NCI-H526 treated with DMSO at 0.1 percent for 48 hours (cell line): ENCODE measurements around the gene MARK4.

ENCODE experiments used
- DNase-seq: peaks from one replicate; lab custom pipeline; 2025; lab: John Stamatoyannopoulos, UW

Gene MARK4

GRCh38 chr19:45340232-45340898, 89.3 kb downstream of the MARK4 start, which contains the start of gene KLC3:
Gene KLC3, plus strand, starts transcription at chr19:45340750. Its CDS starts 4,792 bp downstream, at chr19:45345542.
- peak; percentile 29 for DNase-seq

GRCh38 chr19:45340899-45341453, 89.9 kb downstream of the MARK4 start:
- no peak for DNase-seq

- no peak for DNase-seq
These were observed 91.8 kb downstream of the MARK4 start for GRCh38 chr19:45342911-45343310.

DNA sequence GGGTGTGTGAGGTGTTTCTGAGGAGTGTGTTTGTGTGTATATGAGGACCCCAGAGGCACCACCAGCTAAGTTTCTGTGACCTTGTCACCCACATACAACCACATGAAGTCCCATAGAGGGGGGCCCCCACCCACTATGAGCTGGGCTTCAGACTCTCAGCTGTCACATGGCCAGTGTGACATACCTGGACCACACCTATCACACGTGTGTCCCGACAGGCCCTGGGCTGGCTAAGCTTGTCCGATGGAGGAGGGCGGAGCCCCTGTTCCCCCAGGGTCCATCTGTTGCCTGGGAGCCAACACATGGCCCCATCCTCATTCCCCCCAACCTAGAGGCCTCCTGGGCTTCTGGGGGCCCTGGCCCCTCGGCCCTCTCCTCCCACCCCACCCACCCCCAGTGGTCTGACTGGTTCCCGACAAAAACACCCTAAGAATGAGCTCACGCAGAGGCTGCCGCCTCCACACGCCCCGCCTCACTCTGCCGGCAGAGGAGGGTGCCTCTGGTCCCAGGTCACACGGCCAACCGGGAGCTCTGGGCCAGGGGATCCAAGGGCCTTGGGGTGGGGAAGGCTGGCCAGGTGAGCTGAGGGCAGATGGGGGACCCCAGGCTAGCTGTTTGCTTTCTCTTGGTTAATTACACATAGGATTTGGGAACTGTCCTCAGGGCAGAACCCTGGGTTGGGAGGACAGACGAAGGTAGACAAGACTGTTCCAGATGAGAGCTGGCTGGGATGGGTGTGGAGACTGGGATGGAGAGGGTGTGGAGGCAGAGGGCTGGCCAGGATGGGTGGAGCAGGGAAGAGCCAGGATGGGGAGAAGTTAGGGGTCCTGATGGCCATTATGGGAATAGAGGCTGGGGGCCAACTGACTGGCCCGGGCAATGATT, 93.8 kb downstream of the MARK4 start:
- DNase-seq: no peak

GRCh38 chr19:45345506-45345860, 94.4 kb downstream of the MARK4 start:
- no peak for DNase-seq

DNA sequence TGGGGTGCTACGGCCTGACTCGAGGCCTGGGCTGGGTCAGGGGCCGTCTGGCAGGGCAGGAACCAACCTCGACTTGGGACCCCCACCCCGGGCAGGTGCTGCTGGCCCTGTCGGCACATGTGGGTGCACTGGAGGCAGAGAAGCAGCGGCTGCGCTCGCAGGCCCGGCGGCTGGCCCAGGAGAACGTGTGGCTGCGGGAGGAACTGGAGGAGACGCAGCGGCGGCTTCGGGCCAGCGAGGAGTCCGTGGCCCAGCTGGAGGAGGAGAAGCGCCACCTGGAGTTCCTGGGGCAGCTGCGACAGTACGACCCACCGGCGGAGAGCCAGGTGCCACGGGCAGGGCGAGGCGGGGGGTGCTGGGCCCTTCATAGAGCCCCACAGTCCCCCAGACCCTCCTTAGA, 95.4 kb downstream of the MARK4 start:
- DNase-seq: peak; percentile 16

DNA sequence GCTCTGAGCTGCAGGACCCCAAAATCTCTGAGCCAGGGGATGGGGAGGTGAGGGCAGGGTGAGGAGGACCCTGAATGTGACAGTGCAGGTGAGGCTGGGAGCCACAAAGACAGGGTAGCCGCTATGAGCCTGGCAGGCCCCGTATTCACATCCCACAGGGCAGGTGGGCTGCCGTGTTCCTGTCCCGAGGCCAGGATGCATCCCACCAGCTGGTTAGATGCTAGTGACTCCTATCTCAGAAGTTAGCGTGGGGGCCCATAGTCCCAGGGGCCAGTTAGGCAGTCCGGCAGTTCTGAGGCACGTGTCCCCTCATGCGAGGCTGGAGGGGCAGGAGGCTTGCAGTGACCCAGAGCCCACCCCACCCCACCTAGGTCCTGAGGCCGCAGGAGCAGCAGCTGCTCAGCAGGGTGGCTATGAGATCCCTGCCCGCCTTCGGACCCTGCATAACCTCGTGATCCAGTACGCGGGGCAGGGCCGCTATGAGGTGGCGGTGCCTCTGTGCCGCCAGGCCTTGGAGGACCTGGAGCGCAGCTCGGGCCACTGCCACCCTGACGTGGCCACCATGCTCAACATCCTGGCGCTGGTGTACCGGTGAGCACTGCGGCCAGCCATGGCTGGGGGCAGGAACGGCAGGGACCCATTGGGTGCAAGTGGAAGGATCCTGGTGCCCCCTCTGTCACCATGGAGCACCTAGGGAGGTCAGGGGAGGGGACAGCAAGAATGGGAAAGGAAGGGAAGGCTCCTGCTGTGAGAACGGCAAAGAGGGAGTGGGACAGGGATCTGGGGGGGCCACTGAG, 96.7 kb downstream of the MARK4 start:
- no peak for DNase-seq

DNA sequence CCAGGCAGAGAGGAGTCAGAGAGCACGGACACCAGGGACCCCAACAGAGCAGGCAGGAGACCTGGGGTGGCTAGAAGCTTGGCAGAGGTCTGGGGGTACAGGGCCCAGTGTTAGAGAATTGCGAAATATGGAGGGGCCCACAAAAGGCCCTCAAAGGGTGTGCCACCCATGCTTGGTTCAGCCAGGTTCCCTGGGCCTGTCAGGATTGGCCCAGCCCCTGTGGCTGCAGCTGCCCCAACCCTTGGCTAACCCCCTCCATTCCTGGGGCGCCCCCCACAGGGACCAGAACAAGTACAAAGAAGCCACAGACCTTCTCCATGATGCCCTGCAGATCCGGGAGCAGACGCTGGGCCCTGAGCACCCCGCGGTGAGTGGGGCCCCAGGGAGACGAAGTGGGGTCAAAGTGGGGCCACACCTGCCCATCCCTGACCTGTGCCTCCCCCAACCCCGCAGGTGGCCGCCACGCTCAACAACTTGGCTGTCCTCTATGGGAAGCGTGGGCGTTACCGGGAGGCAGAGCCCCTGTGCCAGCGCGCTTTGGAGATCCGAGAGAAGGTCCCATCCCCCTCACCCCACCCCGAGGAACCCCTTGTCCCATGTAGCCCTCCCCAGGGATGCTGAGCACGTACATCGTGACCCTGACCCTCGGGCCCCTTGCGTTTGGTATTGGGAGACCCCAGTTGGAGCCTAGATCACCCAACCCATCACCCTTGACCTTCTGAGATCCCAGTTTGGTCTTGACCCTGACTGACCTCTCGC, 97.5 kb downstream of the MARK4 start:
- DNase-seq: no peak

DNA sequence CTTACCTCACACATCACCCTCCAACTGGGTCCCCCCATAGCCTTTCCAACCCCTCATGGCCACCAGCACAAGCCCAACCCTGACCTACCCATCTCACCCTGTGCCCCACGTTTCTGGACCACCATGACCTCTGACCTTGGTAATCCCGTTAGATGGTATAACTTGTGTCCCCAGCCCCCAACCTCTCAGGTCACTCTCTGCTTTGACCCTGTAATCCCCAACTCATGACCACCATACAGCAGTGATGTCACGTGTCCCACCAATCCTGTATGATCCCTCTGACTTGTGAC, 98.0 kb downstream of the MARK4 start:
- no peak for DNase-seq

DNA sequence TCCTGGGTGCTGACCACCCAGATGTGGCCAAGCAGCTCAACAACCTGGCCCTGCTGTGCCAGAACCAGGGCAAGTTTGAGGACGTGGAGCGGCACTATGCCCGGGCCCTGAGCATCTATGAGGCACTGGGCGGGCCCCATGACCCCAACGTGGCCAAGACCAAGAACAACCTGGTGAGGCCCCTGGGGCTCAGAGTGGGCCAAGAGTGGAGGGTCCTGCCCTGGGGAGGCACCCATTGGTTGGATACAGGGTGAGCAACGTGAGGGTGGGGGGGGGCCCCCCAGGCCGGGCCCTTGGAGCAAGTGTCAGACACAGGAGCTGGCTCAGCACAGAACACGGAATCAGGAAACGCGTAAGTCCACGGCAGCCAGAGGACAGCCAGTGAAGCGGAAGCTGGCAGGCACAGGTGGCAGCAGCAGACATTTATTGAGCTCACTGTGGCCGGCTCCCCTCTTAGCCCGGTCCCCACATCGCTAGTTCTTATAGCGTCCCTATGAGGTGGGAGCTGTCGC, 98.4 kb downstream of the MARK4 start:
- no peak for DNase-seq

GRCh38 chr19:45350477-45351058, 99.5 kb downstream of the MARK4 start:
- no peak for DNase-seq

- DNase-seq: no peak
These were observed 100.4 kb downstream of the MARK4 start for GRCh38 chr19:45351401-45351952.

DNA sequence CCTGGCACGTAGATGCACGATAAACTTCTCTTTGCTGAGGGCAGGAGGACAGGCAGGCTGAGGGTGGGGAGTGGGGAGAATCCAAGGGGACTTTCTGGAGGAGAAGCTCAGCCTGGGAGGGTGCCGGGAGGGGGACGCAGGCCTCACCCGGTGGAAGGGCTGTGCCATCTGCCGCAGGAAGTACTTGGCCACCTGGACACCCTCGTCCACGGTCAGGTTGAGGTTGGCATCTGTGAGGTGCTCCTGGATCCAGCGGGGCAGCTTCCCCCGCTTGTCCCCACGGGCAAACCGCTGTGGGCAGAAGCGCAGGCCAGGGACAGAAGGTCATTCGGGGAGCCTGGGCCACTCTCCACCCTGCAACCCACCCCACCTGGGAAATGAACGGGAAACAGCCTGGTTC, 101.0 kb downstream of the MARK4 start:
- DNase-seq: no peak

DNA sequence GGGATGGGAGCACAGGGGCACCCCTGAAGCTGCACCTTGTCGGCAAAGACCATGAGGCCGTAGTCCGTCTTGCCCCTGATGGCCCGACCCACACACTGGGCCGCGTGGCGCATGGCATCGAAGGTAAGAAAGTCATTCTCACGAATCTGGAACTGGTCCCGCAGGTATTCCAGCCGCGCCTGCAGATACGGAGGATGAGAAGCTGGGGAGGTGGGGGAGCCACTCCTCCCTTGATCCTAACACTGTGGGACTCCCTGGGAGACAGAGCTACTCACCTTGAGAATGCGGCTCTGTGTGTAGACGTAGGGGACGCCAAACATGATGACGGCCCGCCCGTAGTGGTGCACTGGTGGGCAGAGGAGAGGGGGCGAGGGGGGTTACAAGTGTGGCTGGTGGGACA, 101.4 kb downstream of the MARK4 start:
- DNase-seq: no peak

DNA sequence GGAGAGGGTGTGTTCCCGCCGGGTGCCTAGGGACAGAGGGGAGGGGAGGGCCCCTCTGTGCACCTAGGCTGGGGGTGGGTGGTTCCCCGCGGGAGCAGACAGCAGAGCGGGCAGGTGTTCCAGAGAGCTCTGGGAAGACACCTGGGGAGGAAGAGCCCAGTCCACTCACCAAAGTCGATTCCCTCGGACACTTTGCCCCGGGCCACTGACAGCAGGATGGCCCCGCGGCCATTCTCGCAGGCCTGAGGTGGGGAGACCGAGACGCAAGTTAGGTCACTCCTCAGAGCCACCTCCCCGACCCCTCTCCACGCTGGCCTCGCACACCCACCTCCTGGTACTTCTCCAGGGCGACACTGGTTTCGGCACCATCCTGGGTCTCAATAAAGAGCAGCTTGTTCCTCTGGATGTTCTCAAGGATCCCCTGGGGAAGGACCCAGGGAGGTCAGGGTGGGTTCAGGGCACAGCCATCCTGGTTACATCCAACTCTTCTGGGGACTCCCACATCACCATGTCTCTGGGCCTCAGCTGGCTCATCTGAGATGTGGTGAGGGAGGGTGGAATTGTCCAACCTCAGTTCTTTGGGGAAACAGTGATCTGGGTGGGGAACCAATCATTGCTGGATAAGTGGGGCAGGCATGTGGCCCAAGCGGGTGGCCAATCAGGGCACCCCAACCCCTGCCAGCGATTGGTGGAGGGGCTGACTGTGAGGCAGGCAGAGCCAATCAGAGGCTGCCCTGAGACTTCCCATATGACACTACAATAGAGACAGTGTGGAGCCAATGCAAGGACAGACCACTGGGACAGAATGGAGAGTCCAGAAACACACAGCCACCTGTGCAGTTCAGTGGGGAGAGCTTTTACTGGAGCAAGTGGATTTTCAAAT, 102.1 kb downstream of the MARK4 start:
- DNase-seq: no peak

GRCh38 chr19:45354241-45354842, 103.3 kb downstream of the MARK4 start:
- no peak for DNase-seq
